NCI-H2227 (cell line): Measurements from ENCODE around the gene PFAS.
"Not testable (repeated sequence)": the region's sequence is repeated elsewhere in the genome, so short reads cannot be mapped to it uniquely, and the experiment has no call there.

Source experiments
- DNase-seq: peaks from one replicate; lab custom pipeline; 2025; ENCODE audit not compliant: unreplicated experiment; lab: John Stamatoyannopoulos, UW

Gene PFAS

DNA sequence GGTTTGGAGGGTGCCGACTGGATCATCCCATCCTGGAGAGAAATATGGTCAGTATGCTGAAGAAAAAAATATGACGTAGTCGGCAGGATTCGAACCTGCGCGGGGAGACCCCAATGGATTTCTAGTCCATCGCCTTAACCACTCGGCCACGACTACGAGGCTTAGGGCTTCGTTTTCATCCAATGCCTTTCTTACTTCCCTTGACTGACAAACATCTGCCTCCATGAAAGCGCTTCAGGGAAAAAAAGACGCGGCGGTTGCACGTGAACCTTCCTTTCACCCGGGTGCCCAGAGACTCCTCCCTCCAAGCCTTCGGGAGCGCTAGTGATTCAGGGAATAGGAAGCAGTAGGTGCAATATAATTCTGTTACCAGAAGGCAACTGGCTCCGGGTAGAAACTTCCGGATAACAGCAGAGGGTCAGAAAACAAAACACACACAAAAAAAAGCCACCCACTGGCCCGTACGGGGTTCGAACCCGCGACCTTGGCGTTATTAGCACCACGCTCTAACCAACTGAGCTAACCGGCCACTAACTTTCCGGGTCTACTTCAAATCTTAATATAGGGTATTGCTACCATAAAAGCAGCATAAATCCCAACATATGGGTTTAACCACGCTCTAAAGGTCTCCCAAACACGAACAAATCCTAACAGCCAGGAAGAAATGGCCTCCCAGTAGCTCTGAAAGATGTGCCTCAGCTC lies 22.4 kb upstream of the PFAS start:
- DNase-seq: peak; percentile 90

GRCh38 chr17:8227238-8227581 lies 21.9 kb upstream of the PFAS start:
- no peak for DNase-seq

DNA sequence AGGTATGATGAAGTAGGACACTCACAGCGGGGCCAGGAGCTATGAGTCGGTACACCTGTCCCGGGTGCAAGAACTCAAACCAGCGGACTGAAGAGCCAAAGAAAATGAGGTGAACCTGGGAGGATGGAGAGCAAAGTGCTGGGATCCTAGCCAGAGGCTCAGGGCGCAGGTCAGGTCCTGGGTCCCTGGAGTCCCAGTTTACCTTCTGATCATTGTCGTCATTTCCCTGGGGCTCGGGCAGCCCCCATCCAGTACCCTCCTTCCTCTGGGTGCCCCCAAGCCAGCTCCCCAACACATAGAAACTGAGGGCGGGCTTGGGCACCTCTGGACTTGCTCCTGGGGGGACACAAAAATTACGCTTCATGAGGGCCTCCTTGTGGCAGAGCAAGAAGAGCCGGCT lies 17.4 kb upstream of the PFAS start:
- no peak for DNase-seq

DNA sequence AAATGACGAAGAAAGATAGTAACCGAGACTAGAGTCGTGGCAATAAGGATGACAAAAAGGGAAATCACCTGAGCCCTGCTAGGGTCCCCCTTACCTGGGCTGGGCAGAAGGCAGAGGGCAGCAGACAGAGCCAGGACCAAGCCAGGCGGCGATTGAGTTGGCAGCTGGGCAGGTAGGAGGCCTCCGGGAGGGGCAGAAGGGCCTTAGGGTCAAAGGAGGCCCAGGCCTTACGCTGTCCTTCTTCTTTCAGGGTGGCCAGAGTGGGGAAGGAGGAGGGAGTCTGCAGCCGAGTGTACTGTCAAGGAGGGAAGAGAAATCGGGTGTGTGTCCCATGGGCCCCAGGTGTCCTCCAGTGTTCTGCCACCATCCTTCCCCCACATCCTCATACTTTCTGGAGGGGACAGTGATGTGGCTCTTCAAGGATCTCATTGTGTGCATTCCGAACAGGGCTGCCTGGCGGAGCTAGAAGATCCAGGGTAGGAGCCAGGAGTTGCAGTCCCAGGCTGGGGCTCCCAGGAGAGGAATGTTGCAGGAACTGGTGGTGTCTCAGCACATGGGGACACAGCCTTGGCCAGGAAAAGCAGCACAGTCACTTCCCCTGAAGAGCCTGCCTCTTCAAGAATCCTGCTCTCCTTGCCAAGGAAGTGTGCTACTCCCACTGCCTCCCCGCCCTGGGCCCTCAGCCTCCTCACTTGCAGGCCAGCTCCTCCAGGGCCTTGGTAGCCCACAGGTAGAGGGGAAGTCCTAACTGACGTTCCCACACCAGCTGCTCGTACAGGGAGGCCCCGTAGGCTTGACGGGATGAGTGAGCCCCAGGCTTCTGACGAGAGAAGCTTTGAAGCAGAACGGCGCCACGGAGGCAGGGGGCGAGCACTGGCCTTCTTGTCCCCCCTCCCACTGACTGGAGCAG lies 14.5 kb upstream of the PFAS start:
- no peak for DNase-seq

- no peak for DNase-seq
These were observed 13.4 kb upstream of the PFAS start for GRCh38 chr17:8235676-8236075.

DNA sequence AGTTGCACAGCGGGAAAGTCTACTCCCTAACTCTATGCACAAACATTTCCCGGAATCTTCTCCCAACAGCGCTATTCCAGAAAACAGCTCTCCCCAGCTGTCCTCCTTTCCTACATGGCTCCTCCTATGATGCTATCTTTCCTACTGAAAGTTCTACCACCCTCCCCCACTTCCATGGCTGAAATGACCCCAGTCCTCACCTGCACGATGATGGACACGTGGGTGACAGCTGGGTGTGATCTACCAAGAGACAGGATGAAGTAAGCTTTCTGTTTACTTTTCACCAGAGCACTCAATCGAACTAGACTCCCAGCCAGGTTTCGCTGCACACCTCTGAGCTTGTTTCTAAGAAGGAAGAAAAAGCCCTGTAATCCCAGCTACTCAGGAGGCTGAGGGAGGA lies 11.9 kb upstream of the PFAS start:
- DNase-seq: no peak

DNA sequence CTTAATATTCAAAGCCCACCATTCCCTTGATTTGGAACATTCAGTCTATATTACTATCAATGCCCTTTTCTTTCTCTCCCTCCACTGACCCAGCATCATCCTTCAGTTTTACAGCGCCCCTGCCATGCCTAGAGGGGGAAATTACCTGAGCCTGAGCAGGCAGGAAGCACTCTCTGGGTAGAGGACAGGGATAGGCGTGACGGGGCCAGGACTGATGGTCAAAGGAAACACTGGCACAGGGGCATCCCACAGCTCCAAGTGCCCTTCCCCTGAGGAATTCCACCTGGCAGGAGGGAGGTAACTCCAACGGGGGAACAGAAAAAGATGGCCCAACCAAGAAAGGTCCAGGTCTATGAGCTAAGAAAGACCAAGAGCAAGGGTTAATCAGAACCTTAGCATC lies 11.2 kb upstream of the PFAS start:
- DNase-seq: no peak

DNA sequence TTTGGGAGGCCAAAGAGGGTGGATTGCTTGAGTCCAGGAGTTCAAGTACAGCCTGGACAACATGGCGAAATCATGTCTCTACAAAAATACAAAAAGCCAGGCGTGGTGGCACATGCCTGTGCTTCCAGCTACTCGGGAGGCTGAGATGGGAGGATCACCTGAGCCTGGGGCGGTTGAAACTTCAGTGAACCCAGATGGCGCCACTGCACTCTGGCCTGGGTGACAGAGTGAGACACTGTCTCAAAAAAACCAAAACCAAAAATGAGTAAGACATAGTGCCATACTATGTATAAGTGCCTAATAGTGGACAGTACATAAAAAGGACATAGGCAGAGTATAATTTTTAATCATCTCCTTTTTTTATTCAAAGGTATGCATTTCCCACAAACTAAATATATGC lies 5.3 kb upstream of the PFAS start:
- DNase-seq: no peak

DNA sequence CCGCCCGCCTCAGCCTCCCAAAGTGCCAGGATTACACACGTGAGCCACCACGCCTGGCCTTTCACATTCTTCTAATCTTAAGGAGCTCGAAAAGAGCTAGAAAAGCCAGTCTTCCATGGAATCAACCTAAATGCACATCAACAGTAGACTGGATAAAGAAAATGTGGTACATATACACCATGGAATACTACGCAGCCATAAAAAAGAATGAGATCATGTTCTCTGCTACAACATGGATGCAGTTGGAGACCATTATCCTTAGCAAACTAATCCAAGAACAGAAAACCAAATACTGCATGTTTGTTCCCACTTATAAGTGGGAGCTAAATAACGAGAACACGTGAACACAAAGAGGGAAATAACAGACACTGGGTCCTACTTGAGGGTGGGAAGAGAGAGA lies 4.3 kb upstream of the PFAS start:
- no peak for DNase-seq

DNA sequence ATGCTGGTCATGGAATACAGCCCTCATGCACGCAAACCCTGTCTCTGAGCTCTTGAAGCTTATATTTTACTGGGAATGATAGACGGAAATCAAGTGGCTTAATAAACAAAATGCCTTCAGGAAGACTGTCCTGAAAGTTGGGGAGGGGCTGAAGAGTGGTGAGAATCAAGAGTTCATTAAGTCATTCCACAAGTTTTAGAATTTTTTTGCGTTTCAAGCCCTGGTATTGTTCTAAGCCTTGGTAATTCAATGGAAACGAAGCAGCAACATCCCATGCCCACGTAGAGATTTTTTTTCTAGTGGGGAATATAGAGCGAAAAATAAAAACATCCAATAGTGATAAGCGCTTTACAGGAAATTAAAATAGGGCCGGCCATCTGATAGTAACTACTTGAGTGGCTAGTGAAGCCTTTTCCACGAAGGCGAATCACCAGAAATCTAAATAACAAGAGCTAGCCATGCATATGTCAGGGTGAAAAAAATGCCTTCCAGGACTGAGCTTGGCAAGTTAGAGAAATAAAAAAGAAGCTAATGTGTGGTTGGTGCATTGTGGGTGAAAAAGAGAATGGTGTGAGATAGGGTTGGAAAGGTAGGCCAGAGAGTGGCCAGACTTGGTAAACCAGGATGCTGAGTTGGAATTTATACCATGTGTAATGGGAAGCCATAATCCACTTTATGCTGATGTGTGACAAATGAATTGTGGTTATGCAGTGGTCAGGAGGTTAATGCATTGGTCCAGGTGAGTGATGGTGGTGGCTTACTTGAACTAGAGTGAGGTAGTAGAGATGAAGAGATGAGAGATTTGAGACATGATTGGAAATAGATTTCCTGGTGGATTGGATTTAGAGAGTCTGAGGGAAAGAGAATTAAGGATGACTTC lies 772 bp downstream of the PFAS start:
- no peak for DNase-seq

GRCh38 chr17:8251411-8251810 lies 2.3 kb downstream of the PFAS start:
- not testable (repeated sequence) for DNase-seq

- DNase-seq: peak; percentile 16
These were observed 4.7 kb downstream of the PFAS start for GRCh38 chr17:8253801-8254200.

- no peak for DNase-seq
These were observed 5.8 kb downstream of the PFAS start for GRCh38 chr17:8254881-8255280.

DNA sequence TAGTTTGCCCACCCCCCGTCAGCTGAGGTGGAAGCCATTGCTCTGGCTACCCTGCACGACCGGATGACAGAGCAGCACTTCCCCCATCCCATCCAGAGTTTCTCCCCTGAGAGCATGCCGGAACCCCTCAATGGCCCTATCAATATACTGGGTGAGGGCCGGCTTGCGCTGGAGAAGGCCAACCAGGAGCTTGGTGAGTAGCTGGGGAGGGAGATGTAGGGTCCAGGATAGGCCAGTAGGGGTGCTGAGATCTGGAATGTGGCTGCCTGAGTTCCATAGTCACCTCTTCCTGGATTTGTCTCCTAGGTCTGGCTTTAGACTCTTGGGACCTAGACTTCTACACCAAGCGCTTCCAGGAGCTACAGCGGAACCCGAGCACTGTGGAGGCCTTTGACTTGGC lies 6.4 kb downstream of the PFAS start:
- no peak for DNase-seq

- no peak for DNase-seq
These were observed 7.2 kb downstream of the PFAS start for GRCh38 chr17:8256291-8256690.

GRCh38 chr17:8256691-8257090 lies 7.6 kb downstream of the PFAS start:
- no peak for DNase-seq

DNA sequence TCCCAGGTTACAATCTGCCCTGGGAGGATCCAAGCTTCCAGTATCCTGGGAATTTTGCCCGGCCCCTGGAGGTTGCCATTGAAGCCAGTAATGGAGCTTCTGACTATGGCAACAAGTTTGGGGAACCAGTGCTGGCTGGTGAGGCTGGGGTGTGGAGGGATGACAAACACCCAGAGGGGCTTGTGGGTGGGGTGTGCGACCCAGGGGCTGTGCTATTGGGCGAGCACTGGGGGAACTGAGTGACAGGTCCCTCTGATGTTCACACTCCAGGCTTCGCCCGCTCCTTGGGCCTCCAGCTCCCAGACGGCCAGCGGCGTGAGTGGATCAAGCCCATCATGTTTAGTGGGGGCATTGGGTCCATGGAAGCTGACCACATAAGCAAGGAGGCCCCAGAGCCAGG lies 8.7 kb downstream of the PFAS start:
- DNase-seq: no peak

- no peak for DNase-seq
These were observed 15.2 kb downstream of the PFAS start for GRCh38 chr17:8264320-8264719.

DNA sequence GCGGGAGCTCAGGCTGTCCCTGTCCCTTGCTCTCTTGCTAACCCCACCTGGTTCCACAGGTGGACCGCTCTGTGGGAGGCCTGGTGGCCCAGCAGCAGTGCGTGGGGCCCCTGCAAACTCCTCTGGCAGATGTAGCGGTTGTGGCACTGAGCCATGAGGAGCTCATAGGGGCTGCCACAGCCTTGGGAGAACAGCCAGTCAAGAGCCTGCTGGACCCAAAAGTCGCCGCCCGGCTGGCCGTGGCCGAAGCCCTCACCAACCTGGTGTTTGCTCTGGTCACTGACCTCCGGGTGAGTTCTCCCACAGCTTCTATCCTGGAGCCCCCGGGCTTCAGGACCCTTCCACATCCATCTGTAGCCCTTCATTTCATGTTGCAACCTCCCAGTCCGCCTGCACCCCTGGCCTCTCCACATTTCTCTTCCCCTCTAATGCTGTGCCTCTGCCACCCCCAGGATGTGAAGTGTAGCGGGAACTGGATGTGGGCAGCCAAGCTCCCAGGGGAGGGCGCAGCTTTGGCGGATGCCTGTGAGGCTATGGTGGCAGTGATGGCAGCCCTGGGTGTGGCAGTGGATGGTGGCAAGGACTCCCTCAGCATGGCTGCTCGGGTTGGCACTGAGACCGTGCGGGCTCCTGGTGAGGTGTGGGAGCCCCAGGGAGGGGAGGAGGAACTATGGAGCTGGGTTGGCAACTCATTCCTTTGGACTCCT lies 15.9 kb downstream of the PFAS start:
- no peak for DNase-seq

DNA sequence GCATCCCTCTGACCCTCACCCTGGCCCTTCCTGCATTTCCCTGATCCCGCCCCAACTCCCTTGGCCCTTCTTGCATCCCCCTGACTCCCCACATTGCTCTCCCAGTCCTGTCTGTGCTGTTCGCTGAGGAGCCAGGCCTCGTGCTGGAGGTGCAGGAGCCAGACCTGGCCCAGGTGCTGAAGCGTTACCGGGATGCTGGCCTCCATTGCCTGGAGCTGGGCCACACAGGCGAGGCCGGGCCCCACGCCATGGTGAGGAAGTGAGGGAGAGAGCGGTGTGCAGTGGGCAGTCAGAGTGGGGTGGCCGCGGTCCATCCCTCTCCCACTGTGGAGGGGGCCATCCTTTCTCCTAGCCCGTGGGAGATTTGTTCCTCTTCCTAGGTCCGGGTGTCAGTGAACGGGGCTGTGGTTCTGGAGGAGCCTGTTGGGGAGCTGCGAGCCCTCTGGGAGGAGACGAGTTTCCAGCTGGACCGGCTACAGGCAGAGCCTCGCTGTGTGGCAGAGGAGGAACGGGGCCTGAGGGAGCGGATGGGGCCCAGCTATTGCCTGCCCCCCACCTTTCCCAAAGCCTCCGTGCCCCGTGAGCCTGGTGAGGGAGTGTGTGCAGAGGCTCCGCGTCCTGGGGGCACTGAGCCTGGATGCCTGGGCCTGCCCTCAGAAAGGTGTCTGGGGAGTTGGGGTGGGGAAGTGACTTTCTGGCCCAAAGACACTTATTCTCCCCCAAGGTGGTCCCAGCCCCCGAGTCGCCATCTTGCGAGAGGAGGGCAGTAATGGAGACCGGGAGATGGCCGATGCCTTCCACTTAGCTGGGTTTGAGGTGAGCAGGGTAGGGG lies 17.8 kb downstream of the PFAS start:
- DNase-seq: no peak
